Astrocyte (in vitro differentiated cells and primary cell): ENCODE measurements around the gene PAPSS2.

Source experiments
- EZH2 ChIP-seq: IDR thresholded peaks from 2 replicates; pipeline ENCODE4 v1.6.1; 2012; ENCODE audit warnings: mild to moderate bottlenecking, low read length, inconsistent platforms; ENCODE audit not compliant: insufficient read depth
- TF ChIP-seq, protein P1 (sequence below): IDR thresholded peaks from 2 replicates; pipeline ENCODE4 v1.5.1; 2011; ENCODE audit warnings: low read depth, mild to moderate bottlenecking, inconsistent platforms, low read length, moderate library complexity; ENCODE audit not compliant: insufficient read depth

DNA sequence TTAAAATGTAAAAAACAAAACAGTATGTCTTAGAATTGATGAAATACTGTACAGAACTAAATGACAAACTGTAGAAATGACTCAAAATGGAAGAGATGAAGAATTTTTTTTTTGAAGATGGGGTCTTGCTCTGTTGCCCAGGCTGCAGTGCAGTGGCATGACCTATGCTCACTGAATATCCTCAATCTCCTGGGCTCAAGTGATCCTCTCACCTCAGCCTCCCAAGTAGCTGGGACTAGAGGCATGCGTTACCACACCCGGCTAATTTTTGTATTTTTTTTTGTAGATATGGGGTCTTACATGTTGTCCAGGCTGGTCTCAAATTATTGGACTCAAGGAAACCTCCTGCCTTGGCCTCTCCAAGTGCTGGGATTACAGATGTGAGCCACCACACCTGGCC is 121.9 kb downstream of the PAPSS2 start:
- TF ChIP-seq, protein P1, sequence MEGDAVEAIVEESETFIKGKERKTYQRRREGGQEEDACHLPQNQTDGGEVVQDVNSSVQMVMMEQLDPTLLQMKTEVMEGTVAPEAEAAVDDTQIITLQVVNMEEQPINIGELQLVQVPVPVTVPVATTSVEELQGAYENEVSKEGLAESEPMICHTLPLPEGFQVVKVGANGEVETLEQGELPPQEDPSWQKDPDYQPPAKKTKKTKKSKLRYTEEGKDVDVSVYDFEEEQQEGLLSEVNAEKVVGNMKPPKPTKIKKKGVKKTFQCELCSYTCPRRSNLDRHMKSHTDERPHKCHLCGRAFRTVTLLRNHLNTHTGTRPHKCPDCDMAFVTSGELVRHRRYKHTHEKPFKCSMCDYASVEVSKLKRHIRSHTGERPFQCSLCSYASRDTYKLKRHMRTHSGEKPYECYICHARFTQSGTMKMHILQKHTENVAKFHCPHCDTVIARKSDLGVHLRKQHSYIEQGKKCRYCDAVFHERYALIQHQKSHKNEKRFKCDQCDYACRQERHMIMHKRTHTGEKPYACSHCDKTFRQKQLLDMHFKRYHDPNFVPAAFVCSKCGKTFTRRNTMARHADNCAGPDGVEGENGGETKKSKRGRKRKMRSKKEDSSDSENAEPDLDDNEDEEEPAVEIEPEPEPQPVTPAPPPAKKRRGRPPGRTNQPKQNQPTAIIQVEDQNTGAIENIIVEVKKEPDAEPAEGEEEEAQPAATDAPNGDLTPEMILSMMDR, result no peak
- no peak for TF ChIP-seq EZH2
